GM18951 (cell line): ENCODE measurements around the gene FCRLB.
"Not testable (repeated sequence)": the region's sequence is repeated elsewhere in the genome, so short reads cannot be mapped to it uniquely, and the experiment has no call there.

ENCODE experiments used
- POLR2A ChIP-seq: IDR thresholded peaks from 4 replicates; pipeline ENCODE4 v1.6.1; 2011; ENCODE audit warnings: mild to moderate bottlenecking; ENCODE audit not compliant: insufficient read length, insufficient read depth; ENCODE audit errors: extremely low read depth
- in situ Hi-C: fragments of 300-500 bp; cut with MboI; formaldehyde crosslinking; loops from one replicate; pipeline ENCODE4 v1.12.0; 2022; ENCODE audit warnings: low sequenced_read_pairs, mixed read lengths, inconsistent platforms; ENCODE audit not compliant: unreplicated experiment

Gene FCRLB

GRCh38 chr1:161738627-161739287 is 17.4 kb downstream of the FCRLB start:
- in situ Hi-C loops = loop anchor here (25.0 kb wide), 1 partner anchor 101 kb away; the partner anchor contains the start of gene FCGR3B

DNA sequence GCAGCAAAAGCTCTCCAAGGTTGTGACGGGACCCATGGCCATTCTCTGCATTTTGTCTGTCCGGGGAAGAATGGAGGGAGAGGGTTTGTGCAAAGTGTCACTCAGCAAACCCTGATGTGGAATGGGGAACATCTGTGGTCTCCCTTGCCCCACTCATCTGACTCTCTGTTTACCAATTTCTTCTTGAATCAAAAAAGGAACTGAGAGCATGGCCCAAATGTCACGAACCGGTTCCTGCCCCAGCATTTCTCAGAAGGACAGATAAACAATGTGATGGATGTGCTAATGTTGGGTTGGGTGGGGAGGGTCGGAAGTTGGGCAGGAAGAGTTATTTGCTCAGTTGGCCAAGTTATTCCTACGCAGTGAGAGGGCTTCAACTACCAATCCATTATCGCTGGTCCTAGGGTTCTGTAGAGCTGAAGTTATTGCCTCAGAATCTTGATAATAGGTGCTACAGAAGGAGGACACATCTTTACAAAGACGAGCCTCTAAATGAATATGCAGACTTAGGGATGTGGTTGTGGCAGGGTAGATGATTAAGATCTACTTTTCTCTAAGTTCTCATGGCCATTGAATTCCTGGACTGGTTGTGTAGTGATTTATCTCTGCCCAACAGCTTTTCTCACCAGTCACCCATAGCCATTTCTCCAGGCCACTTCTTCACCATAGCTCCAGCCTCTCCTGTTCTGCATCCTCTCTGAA is 18.7 kb downstream of the FCRLB start:
- in situ Hi-C loops = loop anchor here (10.0 to 25.0 kb wide), 2 partner anchors 103 to 255 kb away; partner anchors contain the start of gene FCGR3B
- no peak for TF ChIP-seq POLR2A

More at GRCh38 chr1:161738627-161739287, 17.4 kb downstream of the FCRLB start:
- peak; percentile 29 for TF ChIP-seq POLR2A

DNA sequence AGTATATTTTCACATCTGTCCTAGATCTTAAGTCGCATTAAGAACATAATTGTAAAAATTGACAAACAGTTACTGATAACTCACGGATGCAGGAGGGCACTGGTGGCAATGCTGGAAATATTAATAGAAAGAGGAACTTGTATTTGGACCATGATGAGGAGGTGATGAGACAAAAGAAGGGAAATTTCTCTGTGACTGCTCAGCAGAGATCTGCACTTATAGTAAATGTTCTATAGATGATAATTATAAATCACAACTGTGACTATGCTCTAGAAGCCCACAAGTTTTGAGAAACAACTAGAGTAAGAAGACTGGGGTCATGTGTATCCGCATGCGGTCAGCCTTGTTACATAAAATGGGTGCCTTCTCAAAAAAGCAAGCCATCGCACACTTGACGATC is 19.6 kb downstream of the FCRLB start:
- in situ Hi-C loops = loop anchor here (10.0 to 25.0 kb wide), 2 partner anchors 104 to 256 kb away; partner anchors contain the start of gene FCGR3B

GRCh38 chr1:161743231-161743630 is 21.9 kb downstream of the FCRLB start:
- TF ChIP-seq POLR2A = no peak
- in situ Hi-C loops = loop anchor here (10.0 to 25.0 kb wide), 2 partner anchors 106 to 258 kb away; partner anchors contain the start of gene FCGR3B

More for the DNA sequence above, 19.6 kb downstream of the FCRLB start:
- TF ChIP-seq POLR2A = no peak

- in situ Hi-C loops = loop anchor here (10.0 to 25.0 kb wide), 2 partner anchors 110 to 263 kb away; partner anchors contain the start of gene FCGR3B
- no peak for TF ChIP-seq POLR2A
These were observed 26.5 kb downstream of the FCRLB start for GRCh38 chr1:161747801-161748200.

GRCh38 chr1:161749509-161750407 is 28.4 kb downstream of the FCRLB start, which contains the start of gene DUSP12:
Gene DUSP12 (plus strand): TSS chr1:161749786. CDS start chr1:161749802, 16 bp downstream.
- peak; percentile 85 for TF ChIP-seq POLR2A
- in situ Hi-C loops = loop anchor here (10.0 to 25.0 kb wide), 2 partner anchors 112 to 265 kb away; partner anchors contain the start of gene FCGR3B

- no peak for TF ChIP-seq POLR2A
- in situ Hi-C loops = no loop called here
These were observed 42.3 kb downstream of the FCRLB start for GRCh38 chr1:161763522-161764098.

DNA sequence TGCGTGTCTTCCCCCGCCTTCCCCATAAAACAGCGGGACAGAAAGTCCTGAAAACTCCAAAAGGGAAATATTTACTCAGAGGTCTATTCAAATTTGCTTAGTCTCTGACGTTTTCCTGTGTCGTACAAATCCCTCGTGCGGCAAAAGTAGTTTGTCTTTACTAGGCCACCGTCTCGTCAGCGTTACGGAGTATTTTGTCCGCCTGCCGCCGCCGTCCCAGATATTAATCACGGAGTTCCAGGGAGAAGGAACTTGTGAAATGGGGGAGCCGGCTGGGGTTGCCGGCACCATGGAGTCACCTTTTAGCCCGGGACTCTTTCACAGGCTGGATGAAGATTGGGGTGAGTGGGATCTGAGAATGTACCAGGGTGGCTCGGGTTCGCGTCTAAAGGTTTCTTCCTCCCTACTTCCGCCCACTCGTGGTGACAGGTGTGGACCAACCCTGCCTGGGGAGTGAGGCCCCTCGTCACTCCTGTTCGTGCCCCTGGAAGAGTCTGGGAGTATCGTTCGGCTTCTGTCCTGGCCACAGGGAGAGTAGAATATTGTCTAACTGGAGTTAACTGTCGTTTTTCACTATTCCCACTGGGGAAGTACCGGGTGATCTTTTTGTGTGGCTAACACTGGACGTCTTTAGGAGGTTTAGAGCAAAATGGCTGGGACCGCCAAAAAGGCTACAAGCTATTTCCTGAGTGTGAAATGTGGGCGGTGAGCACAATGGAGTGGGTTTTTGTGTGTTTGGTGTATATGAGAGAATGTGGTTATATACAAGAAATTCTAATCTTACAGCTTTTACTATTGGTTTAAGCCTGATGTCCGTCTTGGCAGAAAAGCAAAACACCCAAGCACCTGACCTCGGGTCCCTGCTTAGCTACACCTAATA is 45.0 kb downstream of the FCRLB start, which contains the start of gene ATF6:
Gene ATF6, plus strand, starts transcription at position 219 of the 880 bp plus-strand sequence. Its CDS starts 41 bp downstream, at position 260.
- in situ Hi-C loops = no loop called here
- TF ChIP-seq POLR2A = peak; percentile 70

DNA sequence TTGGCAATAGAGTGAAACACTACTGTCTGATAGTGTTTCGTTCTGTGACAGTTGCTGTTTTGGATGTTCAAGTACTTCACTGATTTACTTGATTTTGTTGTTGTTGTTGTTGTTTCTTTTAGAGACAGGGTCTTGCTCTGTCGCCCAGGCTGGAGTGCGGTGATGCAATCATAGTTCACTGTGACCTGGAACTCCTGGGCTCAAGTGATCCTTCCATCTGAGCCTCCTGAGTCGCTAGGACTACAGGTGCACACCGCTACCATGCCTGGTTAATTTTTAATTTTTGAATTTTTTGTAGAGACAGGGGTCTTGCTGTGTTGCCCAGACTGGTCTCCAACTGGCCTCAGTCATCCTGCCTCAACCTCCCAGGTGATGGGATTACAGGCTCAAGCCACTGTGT is 47.1 kb downstream of the FCRLB start:
- in situ Hi-C loops = no loop called here
- TF ChIP-seq POLR2A = no peak

GRCh38 chr1:161768986-161769672 is 47.8 kb downstream of the FCRLB start:
- in situ Hi-C loops = no loop called here
- no peak for TF ChIP-seq POLR2A

GRCh38 chr1:161769673-161770045 is 48.3 kb downstream of the FCRLB start:
- in situ Hi-C loops = not testable (repeated sequence)

DNA sequence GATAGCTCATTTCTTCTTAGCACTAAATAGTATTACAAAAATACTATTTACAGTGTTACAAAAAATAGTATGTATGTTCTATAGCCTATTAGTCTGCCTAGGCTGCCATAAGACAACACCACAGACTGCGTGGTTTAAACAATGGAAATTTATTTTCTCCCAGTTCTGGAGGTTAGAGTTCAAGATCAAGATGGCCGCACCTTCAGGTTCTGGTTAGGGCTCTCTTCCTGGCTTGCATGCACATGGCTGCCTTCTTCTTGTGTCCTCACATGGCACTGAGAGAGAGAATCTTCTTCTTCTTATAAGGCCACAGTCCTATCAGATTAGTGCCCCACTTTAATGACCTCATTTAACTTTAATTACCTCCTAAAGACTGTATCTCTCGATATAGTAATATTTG is 48.9 kb downstream of the FCRLB start:
- in situ Hi-C loops = no loop called here
- TF ChIP-seq POLR2A = no peak
